GM21390 (cell line): ENCODE results near the gene ASXL1.

ENCODE experiments used
- ATAC-seq: cut with Tn5 transposase; IDR thresholded peaks from one replicate; pipeline ENCODE4 v1.9.1; 2021; ENCODE audit not compliant: unreplicated experiment

Gene ASXL1

GRCh38 chr20:32450484-32451061 is 92.4 kb downstream of the ASXL1 start:
- no peak for ATAC-seq

GRCh38 chr20:32451340-32451681 is 93.2 kb downstream of the ASXL1 start:
- no peak for ATAC-seq

- ATAC-seq, result no peak
These were observed 93.7 kb downstream of the ASXL1 start for GRCh38 chr20:32451682-32452461.

GRCh38 chr20:32452776-32453466 is 94.8 kb downstream of the ASXL1 start:
- ATAC-seq, result no peak

- no peak for ATAC-seq
These were observed 95.5 kb downstream of the ASXL1 start for GRCh38 chr20:32453467-32454163.

- no peak for ATAC-seq
These were observed 96.3 kb downstream of the ASXL1 start for GRCh38 chr20:32454164-32455145.

GRCh38 chr20:32455171-32455900 is 97.2 kb downstream of the ASXL1 start:
- no peak for ATAC-seq

GRCh38 chr20:32455901-32456701 is 98.0 kb downstream of the ASXL1 start:
- no peak for ATAC-seq

GRCh38 chr20:32456869-32457478 is 98.8 kb downstream of the ASXL1 start:
- ATAC-seq, result peak; percentile 60

GRCh38 chr20:32457479-32457986 is 99.4 kb downstream of the ASXL1 start:
- ATAC-seq, result peak; percentile 45

- ATAC-seq, result no peak
These were observed 100.1 kb downstream of the ASXL1 start for GRCh38 chr20:32458061-32458836.

GRCh38 chr20:32458837-32459220 is 100.7 kb downstream of the ASXL1 start:
- no peak for ATAC-seq

- no peak for ATAC-seq
These were observed 102.1 kb downstream of the ASXL1 start for GRCh38 chr20:32460231-32460630.

- ATAC-seq, result no peak
These were observed 102.7 kb downstream of the ASXL1 start for GRCh38 chr20:32460683-32461320.

- ATAC-seq, result no peak
These were observed 103.9 kb downstream of the ASXL1 start for GRCh38 chr20:32461836-32462600.

- ATAC-seq, result no peak
These were observed 104.9 kb downstream of the ASXL1 start for GRCh38 chr20:32462900-32463641.
